ENCODE measurements around the gene CYP2W1. TPM values are rescaled to one million over a fixed set of nuclear protein-coding genes. Genes with fewer than 3 reads are reported as not detected.

Gene CYP2W1
- total RNA-seq, 1 donor from 2014 or later: not detected

DNA sequence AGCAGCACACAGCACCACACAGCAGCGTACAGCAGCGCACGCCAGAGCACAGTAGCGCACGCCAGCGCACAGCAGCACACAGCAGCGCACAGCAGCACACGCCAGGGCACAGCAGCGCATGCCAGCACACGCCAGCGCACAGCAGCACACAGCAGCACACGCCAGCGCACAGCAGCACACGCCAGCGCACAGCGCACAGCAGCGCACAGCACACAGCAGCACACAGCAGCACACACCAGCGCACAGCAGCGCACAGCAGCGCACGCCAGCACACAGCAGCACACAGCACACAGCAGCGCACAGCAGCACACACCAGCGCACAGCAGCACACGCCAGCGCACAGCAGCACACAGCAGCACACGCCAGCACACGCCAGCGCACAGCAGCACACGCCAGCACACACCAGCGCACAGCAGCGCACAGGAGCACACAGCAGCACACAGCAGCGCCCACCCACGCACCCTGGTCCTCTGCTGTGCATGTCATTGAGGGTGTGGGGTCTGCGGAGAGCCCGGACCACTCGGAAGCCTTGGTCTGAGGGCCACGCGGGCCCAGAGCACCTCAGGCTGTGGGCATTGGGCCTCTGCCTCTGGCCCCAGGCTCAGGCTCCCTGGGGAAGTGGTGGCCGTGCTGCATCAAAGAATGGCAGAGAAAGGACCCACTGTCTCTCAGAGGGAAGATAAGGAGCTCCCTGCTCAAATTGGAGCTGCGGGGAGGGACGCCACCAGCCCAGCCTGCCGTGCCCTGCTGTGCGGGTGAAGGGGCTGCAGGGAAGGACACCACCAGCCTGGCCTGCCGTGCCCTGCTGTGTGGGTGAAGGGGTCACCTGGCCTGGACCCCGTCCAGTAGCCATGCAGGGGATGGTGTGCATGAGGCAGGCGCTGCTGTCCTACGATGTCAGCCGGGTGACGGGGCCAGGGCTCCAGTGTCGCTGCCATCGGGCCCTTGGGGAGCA, 33.9 kb downstream of the CYP2W1 start:
- no peaks in the 10 kb centered on the region for H3K27me3 ChIP-seq
- Mint-ChIP-seq H3K4me3 (no peak overlapping the region), H3K27ac (no peak overlapping the region), H3K27me3 (ENCODE audit: insufficient read depth, low read depth) (peaks cover 2% of the 10 kb centered on the region), H3K36me3 (peaks cover 11% of the 10 kb centered on the region), H3K4me1 (peaks cover 10% of the 10 kb centered on the region), H3K9me3 (peaks cover 5% of the 10 kb centered on the region)
- H3K79me2 ChIP-seq (ENCODE audit: low read depth): peaks cover 11% of the 10 kb centered on the region
- no peak for DNase-seq (ENCODE audit: low spot score)
- no peak overlapping the region for H3K4me2 ChIP-seq
- no peak for TF ChIP-seq EZH2phosphoT487 (IDR thresholded peaks at IDR 0.05)
- TF ChIP-seq, protein P1, sequence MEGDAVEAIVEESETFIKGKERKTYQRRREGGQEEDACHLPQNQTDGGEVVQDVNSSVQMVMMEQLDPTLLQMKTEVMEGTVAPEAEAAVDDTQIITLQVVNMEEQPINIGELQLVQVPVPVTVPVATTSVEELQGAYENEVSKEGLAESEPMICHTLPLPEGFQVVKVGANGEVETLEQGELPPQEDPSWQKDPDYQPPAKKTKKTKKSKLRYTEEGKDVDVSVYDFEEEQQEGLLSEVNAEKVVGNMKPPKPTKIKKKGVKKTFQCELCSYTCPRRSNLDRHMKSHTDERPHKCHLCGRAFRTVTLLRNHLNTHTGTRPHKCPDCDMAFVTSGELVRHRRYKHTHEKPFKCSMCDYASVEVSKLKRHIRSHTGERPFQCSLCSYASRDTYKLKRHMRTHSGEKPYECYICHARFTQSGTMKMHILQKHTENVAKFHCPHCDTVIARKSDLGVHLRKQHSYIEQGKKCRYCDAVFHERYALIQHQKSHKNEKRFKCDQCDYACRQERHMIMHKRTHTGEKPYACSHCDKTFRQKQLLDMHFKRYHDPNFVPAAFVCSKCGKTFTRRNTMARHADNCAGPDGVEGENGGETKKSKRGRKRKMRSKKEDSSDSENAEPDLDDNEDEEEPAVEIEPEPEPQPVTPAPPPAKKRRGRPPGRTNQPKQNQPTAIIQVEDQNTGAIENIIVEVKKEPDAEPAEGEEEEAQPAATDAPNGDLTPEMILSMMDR (IDR thresholded peaks at IDR 0.05): no peak
- no peak for TF ChIP-seq EZH2 (IDR thresholded peaks at IDR 0.05)
- no peak overlapping the region for H3K9ac ChIP-seq
- no peak overlapping the region for H3K4me3 ChIP-seq
- no peak overlapping the region for H2AFZ ChIP-seq (replicated peaks)
- peaks cover 5% of the 10 kb centered on the region for H3K4me1 ChIP-seq
- H3F3A ChIP-seq (ENCODE audit: low read depth): no peaks in the 10 kb centered on the region
- no peak overlapping the region for H3K27ac ChIP-seq
- peaks cover 43% of the 10 kb centered on the region for H4K20me1 ChIP-seq (ENCODE audit: low read depth)
- H3K9me3 ChIP-seq (ENCODE audit: low read depth): no peaks in the 10 kb centered on the region
- H3K36me3 ChIP-seq: no peaks in the 10 kb centered on the region

GRCh38 chr7:1017586-1018333, 34.8 kb downstream of the CYP2W1 start:
- Mint-ChIP-seq H3K4me3 (peak overlapping the region; percentile 69), H3K27ac (no peak overlapping the region), H3K9me3 (peaks cover 11% of the 10 kb centered on the region), H3K36me3 (peaks cover 18% of the 10 kb centered on the region), H3K4me1 (peaks cover 10% of the 10 kb centered on the region), H3K27me3 (ENCODE audit: insufficient read depth, low read depth) (peaks cover 2% of the 10 kb centered on the region)
- H2AFZ ChIP-seq (replicated peaks): no peak overlapping the region
- peaks cover 35% of the 10 kb centered on the region for H4K20me1 ChIP-seq (ENCODE audit: low read depth)
- peaks cover 5% of the 10 kb centered on the region for H3K4me1 ChIP-seq
- H3K27ac ChIP-seq: no peak overlapping the region
- H3F3A ChIP-seq (ENCODE audit: low read depth): no peaks in the 10 kb centered on the region
- no peaks in the 10 kb centered on the region for H3K9me3 ChIP-seq (ENCODE audit: low read depth)
- no peak overlapping the region for H3K4me2 ChIP-seq
- peaks cover 16% of the 10 kb centered on the region for H3K79me2 ChIP-seq (ENCODE audit: low read depth)
- H3K36me3 ChIP-seq: no peaks in the 10 kb centered on the region
- no peak overlapping the region for H3K4me3 ChIP-seq
- DNase-seq (ENCODE audit: low spot score): no peak
- TF ChIP-seq, protein P1 (IDR thresholded peaks at IDR 0.05): no peak
- no peak for TF ChIP-seq EZH2 (IDR thresholded peaks at IDR 0.05)
- TF ChIP-seq EZH2phosphoT487 (IDR thresholded peaks at IDR 0.05): no peak
- H3K9ac ChIP-seq: no peak overlapping the region
- no peaks in the 10 kb centered on the region for H3K27me3 ChIP-seq

- Mint-ChIP-seq H3K36me3 (peaks cover 18% of the 10 kb centered on the region), H3K27me3 (ENCODE audit: insufficient read depth, low read depth) (peaks cover 2% of the 10 kb centered on the region), H3K4me1 (peaks cover 10% of the 10 kb centered on the region), H3K27ac (no peak overlapping the region), H3K9me3 (peaks cover 11% of the 10 kb centered on the region), H3K4me3 (peak overlapping the region; percentile 69)
- H3F3A ChIP-seq (ENCODE audit: low read depth): no peaks in the 10 kb centered on the region
- H3K27ac ChIP-seq: no peak overlapping the region
- no peaks in the 10 kb centered on the region for H3K27me3 ChIP-seq
- no peak overlapping the region for H3K9ac ChIP-seq
- H4K20me1 ChIP-seq (ENCODE audit: low read depth): peaks cover 33% of the 10 kb centered on the region
- H3K4me2 ChIP-seq: no peak overlapping the region
- no peak for DNase-seq (ENCODE audit: low spot score)
- H3K79me2 ChIP-seq (ENCODE audit: low read depth): peaks cover 22% of the 10 kb centered on the region
- H3K4me1 ChIP-seq: peaks cover 5% of the 10 kb centered on the region
- H3K36me3 ChIP-seq: no peaks in the 10 kb centered on the region
- no peak for TF ChIP-seq EZH2 (IDR thresholded peaks at IDR 0.05)
- TF ChIP-seq, protein P1 (IDR thresholded peaks at IDR 0.05): no peak
- no peak for TF ChIP-seq EZH2phosphoT487 (IDR thresholded peaks at IDR 0.05)
- H3K9me3 ChIP-seq (ENCODE audit: low read depth): no peaks in the 10 kb centered on the region
- H2AFZ ChIP-seq (replicated peaks): no peak overlapping the region
- H3K4me3 ChIP-seq: no peak overlapping the region
These were observed 35.3 kb downstream of the CYP2W1 start for GRCh38 chr7:1018334-1018695.
